Measurements from ENCODE around the gene CSH1. TPM values are rescaled to one million over a fixed set of nuclear protein-coding genes. Genes with fewer than 3 reads are reported as not detected.

CSH1 gene
- not detected in 2 replicates for total RNA-seq

DNA sequence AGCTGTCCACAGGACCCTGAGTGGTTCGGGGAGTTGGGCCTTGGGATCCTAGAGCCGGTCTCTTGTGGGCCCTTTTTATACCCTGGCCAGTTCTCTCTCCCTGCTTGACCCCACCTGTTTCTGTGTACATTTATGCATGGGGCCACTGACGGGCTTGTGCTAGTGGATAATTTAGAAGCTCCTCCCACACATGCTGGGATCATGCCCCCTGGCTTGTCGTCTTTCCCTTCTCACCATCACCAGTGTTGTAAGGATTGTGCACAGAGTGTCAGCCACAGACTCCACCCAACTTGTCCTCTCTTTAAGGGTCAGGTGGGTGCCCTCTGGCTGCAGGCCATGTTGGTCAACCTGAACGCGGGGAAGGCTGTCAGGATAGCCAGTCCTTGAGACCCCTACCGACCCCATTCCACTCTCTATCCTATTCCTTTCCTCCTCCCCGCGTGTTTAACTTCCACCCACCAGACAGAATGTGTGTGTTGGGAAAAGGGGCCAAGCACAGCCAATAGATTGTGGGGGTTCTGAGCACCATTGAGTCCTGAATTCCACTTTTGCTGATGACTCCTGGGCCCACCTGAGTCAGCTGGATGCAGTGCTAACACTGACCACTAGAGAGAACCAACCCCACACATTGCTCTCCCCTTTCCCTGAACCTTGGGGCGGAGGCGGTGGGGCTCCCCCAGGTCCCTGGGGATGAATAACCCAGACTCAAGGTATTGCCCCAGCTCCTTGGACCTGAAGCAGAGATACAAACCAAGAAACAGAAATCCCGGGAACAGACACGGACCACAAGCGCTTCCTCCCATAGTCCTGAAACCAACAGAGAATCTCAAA lies at the start of gene CSH1:
Gene CSH1, minus strand, starts transcription at position 51 of the 831 bp plus-strand sequence. CDS start 63 bp downstream, outside the sequence.

DNA sequence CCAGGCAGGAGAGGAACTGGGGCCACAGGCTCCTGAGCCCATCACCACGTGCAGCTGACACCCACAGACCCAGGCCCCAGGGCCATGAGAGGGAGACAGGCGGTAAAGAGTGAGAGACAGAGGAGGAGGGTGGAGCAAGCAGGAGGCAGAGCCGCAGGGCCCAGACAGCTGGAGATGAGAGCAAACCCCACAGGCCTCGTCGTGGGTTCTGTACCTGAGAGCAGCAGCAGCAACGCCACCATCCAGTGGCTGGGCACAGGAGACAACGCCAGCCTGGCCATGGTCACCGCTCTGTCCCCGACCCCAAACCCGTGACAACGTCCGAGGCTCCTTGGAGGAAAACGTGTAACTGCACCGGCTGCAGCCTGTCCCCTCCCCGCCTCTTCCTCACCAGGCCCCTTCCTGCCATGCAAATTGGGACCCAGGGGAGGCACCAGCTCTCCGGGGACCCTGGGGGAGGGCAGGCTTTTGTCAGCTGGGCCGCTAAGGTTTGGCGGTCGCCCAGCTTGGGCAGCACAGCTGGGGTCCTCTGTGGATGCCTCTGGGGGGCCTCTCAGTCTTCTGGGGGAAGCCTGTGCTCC lies 35.7 kb upstream of the CSH1 start, which contains the start of gene CD79B:
Gene CD79B, minus strand, starts transcription at position 351 of the 581 bp plus-strand sequence. Its CDS starts 70 bp downstream, at position 281.

DNA sequence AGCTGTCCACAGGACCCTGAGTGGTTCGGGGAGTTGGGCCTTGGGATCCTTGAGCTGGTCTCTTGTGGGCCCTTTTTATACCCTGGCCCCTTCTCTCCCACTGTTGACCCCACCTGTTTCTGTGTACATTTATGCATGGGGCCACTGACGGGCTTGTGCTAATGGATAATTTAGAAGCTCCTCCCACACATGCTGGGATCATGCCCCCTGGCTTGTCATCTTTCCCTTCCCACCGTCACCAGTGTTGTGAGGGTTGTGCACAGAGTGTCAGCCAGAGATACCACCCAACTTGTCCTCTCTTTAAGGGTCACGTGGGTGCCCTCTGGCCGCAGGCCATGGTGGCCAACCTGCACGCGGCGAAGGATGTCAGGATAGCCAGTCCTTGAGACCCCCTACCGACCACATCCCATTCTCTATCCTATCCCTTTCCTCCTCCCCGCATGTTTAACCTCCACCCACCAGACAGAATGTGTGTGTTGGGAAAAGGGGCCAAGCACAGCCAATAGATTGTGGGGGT lies 22.5 kb upstream of the CSH1 start, which contains the start of gene GH1:
Gene GH1, minus strand, starts transcription at position 51 of the 517 bp plus-strand sequence. CDS start 63 bp downstream, outside the sequence.

DNA sequence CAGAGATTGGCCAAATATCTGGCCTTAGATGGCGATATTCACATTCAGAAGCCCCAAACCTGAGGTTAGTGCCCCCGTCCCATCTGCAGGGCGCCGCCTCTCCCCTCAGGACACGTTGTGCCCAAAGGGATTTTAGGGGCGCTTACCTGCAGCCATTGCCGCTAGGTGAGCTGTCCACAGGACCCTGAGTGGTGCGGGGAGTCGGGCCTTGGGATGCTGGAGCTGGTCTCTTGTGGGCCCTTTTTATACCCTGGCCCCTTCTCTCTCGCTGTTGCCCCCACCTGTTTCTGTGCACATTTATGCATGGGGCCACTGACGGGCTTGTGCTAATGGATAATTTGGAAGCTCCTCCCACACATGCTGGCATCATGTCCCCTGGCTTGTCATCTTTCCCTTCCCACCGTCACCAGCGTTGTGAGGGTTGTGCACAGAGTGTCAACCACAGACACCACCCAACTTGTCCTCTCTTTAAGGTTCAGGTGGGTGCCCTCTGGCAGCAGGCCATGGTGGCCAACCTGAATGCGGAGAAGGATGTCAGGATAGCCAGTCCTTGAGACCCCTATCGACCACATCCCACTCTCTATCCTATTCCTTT lies 14.8 kb upstream of the CSH1 start, which contains the start of gene CSHL1:
Gene CSHL1, minus strand, starts transcription at position 218 of the 595 bp plus-strand sequence. Its CDS starts 62 bp downstream, at position 156.

DNA sequence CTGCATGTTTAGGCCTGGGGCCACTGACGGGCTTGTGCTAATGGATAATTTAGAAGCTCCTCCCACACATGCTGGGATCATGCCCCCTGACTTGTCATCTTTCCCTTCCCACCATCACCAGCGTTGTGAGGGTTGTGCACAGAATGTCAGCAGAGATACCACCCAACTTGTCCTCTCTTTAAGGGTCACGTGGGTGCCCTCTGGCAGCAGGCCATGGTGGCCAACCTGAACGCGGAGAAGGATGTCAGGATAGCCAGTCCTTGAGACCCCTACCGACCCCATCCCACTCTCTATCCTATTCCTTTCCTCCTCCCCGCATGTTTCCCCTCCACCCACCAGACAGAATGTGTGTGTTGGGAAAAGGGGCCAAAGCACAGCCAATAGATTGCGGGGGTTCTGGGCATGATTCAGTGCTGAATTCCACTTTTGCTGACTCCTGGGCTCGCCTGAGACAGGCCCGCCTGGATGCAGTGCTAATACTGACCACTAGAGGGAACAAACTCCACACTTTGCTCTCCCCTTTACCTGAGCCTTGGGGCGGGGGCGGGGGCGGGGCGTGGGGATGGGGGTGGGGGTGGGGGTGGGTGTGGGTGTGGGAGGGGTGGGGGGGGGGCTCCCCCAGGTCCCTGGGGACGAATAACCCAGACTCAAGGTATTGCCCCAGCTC lies 14.3 kb downstream of the CSH1 start, which contains the start of gene GH2:
Gene GH2, minus strand, starts transcription at position 10 of the 667 bp plus-strand sequence. CDS start 143 bp downstream, outside the sequence.

DNA sequence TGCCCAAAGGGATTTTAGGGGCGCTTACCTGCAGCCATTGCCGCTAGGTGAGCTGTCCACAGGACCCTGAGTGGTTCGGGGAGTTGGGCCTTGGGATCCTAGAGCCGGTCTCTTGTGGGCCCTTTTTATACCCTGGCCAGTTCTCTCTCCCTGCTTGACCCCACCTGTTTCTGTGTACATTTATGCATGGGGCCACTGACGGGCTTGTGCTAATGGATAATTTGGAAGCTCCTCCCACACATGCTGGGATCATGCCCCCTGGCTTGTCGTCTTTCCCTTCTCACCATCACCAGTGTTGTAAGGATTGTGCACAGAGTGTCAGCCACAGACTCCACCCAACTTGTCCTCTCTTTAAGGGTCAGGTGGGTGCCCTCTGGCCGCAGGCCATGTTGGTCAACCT lies 22.8 kb downstream of the CSH1 start, which contains the start of gene CSH2:
Gene CSH2, minus strand, starts transcription at position 101 of the 400 bp plus-strand sequence. Its CDS starts 63 bp downstream, at position 38.

Other genes starting within 250 kb of the CSH1 start
- gene LIMD2, start 196.4 kb downstream of the CSH1 start, total RNA-seq: 13.8 and 24.0 TPM in 2 replicates
- gene STRADA, start 154.8 kb downstream of the CSH1 start, total RNA-seq: 17.2 and 22.3 TPM in 2 replicates
- gene CCDC47, start 123.0 kb downstream of the CSH1 start, total RNA-seq: 87.7 and 117 TPM in 2 replicates
- gene DDX42, start 122.4 kb downstream of the CSH1 start, total RNA-seq: 65.1 and 80.6 TPM in 2 replicates
- 92.1 and 129 TPM in 2 replicates for gene PSMC5, start 69.1 kb downstream of the CSH1 start, total RNA-seq
- gene FTSJ3, start 68.9 kb downstream of the CSH1 start, total RNA-seq: 57.2 and 84.5 TPM in 2 replicates
- gene SMARCD2, start 53.9 kb downstream of the CSH1 start, total RNA-seq: 69.4 and 77.6 TPM in 2 replicates
- gene CSH2, start 22.9 kb downstream of the CSH1 start, total RNA-seq: not detected in 2 replicates
- not detected in 2 replicates for gene GH2, start 14.6 kb downstream of the CSH1 start, total RNA-seq
- gene CSHL1, start 14.7 kb upstream of the CSH1 start, total RNA-seq: not detected in 2 replicates
- not detected in 2 replicates for gene GH1, start 22.3 kb upstream of the CSH1 start, total RNA-seq
- 1.1 TPM in 2 replicates for gene CD79B, start 35.8 kb upstream of the CSH1 start, total RNA-seq
- under 0.01 and 0.09 TPM in 2 replicates for gene SCN4A, start 76.3 kb upstream of the CSH1 start, total RNA-seq
- gene PRR29, start 101.8 kb upstream of the CSH1 start, total RNA-seq: 0.27 and 0.28 TPM in 2 replicates
- 348 and 500 TPM in 2 replicates for gene ICAM2, start 124.1 kb upstream of the CSH1 start, total RNA-seq
- gene ERN1, start 233.6 kb upstream of the CSH1 start, total RNA-seq: 5.3 and 11.1 TPM in 2 replicates